ENCODE data around the gene NF1.
"Not testable (repeated sequence)": the region's sequence is repeated elsewhere in the genome, so short reads cannot be mapped to it uniquely, and the experiment has no call there.

The NF1 gene

GRCh38 chr17:31148205-31148604 lies 53.4 kb downstream of the NF1 start:
- no peak for DNase-seq (ENCODE audit: extremely low spot score)
- ChIA-PET POLR2A (no interaction called here), CTCF (no interaction called here)

GRCh38 chr17:31152271-31152670 lies 57.5 kb downstream of the NF1 start:
- ChIA-PET CTCF (no interaction called here), POLR2A (no interaction called here)

More at GRCh38 chr17:31148205-31148604, 53.4 kb downstream of the NF1 start:
- TF ChIP-seq, protein P1, sequence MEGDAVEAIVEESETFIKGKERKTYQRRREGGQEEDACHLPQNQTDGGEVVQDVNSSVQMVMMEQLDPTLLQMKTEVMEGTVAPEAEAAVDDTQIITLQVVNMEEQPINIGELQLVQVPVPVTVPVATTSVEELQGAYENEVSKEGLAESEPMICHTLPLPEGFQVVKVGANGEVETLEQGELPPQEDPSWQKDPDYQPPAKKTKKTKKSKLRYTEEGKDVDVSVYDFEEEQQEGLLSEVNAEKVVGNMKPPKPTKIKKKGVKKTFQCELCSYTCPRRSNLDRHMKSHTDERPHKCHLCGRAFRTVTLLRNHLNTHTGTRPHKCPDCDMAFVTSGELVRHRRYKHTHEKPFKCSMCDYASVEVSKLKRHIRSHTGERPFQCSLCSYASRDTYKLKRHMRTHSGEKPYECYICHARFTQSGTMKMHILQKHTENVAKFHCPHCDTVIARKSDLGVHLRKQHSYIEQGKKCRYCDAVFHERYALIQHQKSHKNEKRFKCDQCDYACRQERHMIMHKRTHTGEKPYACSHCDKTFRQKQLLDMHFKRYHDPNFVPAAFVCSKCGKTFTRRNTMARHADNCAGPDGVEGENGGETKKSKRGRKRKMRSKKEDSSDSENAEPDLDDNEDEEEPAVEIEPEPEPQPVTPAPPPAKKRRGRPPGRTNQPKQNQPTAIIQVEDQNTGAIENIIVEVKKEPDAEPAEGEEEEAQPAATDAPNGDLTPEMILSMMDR (IDR thresholded peaks at IDR 0.05; ENCODE audit: control extremely low read depth, extremely low read depth, low read depth, missing control alignments): no peak

GRCh38 chr17:31155208-31155810 lies 60.5 kb downstream of the NF1 start:
- ChIA-PET CTCF (interaction anchor here (1.1 to 2.5 kb wide), 2 partner anchors 9 to 15 kb away, joined by 3 to 7 read pairs; no protein-coding TSS in a partner anchor), POLR2A (no interaction called here)
- TF ChIP-seq, protein P1 (IDR thresholded peaks at IDR 0.05; ENCODE audit: control extremely low read depth, extremely low read depth, low read depth, missing control alignments): no peak
- no peak for DNase-seq (ENCODE audit: extremely low spot score)

More at GRCh38 chr17:31152271-31152670, 57.5 kb downstream of the NF1 start:
- DNase-seq (ENCODE audit: extremely low spot score): no peak
- TF ChIP-seq, protein P1 (IDR thresholded peaks at IDR 0.05; ENCODE audit: control extremely low read depth, extremely low read depth, low read depth, missing control alignments): no peak

- no peak for DNase-seq (ENCODE audit: extremely low spot score)
- TF ChIP-seq, protein P1 (IDR thresholded peaks at IDR 0.05; ENCODE audit: control extremely low read depth, extremely low read depth, low read depth, missing control alignments): no peak
- POLR2A ChIA-PET: no interaction called here
- CTCF ChIA-PET: interaction anchor here (1.1 to 2.5 kb wide), 2 partner anchors 10 to 16 kb away, joined by 3 to 7 read pairs; no protein-coding TSS in a partner anchor
Measured at GRCh38 chr17:31156326-31156725, 61.5 kb downstream of the NF1 start.

GRCh38 chr17:31156864-31157263 lies 62.1 kb downstream of the NF1 start:
- POLR2A ChIA-PET; DNase-seq (ENCODE audit: extremely low spot score): not testable (repeated sequence)
- CTCF ChIA-PET: interaction anchor here (2.5 kb wide), 1 partner anchor 10 kb away, joined by 7 read pairs; no protein-coding TSS in a partner anchor

DNA sequence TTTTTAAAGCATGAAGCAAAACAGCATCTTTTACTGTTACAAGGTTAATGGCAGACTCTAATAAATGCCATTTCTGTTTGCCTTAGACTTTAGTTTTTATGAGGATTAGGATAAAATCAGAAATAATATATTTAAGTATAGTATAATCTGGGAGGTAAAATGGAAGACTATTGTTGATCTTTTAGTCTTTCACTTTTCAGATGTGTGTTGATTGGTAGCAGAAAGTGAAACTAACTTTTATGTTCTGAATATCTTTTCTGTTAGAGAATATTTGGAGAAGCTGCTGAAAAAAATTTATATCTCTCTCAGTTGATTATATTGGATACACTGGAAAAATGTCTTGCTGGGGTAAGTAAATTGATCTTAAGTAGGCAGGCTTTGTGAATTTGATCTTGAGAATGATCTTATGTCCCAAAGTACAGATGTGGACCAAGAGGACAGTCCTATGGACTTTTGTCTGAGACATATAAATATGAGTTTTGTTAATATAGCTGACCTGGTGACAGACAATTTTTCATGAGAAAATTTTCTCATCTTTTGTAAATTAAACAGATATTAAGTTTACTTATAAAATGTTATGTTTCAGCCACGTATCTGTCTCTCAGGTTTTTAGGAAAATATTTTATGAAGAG lies 64.1 kb downstream of the NF1 start:
- peak; percentile 11 for DNase-seq (ENCODE audit: extremely low spot score)
- ChIA-PET POLR2A (no interaction called here), CTCF (no interaction called here)
- TF ChIP-seq, protein P1 (IDR thresholded peaks at IDR 0.05; ENCODE audit: control extremely low read depth, extremely low read depth, low read depth, missing control alignments): no peak

DNA sequence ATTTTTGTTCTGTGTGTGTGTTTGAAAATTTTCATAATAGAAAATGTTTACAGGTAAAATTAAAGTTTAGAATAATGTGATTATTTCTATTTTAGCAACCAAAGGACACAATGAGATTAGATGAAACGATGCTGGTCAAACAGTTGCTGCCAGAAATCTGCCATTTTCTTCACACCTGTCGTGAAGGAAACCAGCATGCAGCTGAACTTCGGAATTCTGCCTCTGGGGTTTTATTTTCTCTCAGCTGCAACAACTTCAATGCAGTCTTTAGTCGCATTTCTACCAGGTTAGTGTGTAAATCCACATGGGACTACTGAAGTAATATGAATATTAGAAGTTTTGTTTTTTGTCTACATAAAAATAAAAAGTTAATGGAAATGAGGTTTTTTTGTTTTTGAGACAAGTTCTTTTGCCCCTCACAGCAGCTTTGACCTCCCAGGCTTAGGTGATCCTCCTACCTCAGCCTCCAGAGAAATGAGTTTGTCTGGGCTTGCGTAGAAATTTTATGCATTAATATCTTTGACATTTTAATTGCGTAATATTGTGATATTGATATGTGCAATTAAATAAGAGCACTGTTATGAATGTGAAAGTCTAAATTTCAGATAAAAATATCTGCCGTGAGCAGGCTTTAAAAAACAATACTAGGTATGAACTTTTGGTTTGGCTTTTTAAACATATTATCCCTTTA lies 68.5 kb downstream of the NF1 start:
- CTCF ChIA-PET: no interaction called here
- DNase-seq (ENCODE audit: extremely low spot score): no peak
- POLR2A ChIA-PET: no interaction called here
- TF ChIP-seq, protein P1 (IDR thresholded peaks at IDR 0.05; ENCODE audit: control extremely low read depth, extremely low read depth, low read depth, missing control alignments): no peak
